Activated naive CD4-positive, alpha-beta T cell treated with anti-CD3 and anti-CD28 coated beads, Interleukin-2, amount 10 ng/mL, durations not matched to agents 5 hours and 36 hours (primary cell): Measurements from ENCODE around the gene ACOT6. TPM values are rescaled to one million over a fixed set of nuclear protein-coding genes. Genes with fewer than 3 reads are reported as not detected.

Experiments
- total RNA-seq, 2 experiments: library from RNA; stranded (reverse); gene quantifications; one replicate each; pipeline ENCODE4 v1.2.3, GENCODE V29; 2021

ACOT6 gene, protein sequence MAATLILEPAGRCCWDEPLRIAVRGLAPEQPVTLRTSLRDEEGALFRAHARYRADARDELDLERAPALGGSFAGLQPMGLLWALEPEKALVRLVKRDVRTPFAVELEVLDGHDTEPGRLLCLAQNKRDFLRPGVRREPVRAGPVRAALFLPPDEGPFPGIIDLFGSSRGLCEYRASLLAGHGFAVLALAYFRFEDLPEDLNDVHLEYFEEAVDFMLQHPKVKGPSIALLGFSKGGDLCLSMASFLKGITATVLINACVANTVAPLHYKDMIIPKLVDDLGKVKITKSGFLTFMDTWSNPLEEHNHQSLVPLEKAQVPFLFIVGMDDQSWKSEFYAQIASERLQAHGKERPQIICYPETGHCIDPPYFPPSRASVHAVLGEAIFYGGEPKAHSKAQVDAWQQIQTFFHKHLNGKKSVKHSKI
- not detected for total RNA-seq

GRCh38 chr14:73612339-73613045 is at the start of gene ACOT6:
ACOT6 (plus strand) TSS chr14:73612517; CDS start chr14:73612572, 55 bp downstream.

DNA sequence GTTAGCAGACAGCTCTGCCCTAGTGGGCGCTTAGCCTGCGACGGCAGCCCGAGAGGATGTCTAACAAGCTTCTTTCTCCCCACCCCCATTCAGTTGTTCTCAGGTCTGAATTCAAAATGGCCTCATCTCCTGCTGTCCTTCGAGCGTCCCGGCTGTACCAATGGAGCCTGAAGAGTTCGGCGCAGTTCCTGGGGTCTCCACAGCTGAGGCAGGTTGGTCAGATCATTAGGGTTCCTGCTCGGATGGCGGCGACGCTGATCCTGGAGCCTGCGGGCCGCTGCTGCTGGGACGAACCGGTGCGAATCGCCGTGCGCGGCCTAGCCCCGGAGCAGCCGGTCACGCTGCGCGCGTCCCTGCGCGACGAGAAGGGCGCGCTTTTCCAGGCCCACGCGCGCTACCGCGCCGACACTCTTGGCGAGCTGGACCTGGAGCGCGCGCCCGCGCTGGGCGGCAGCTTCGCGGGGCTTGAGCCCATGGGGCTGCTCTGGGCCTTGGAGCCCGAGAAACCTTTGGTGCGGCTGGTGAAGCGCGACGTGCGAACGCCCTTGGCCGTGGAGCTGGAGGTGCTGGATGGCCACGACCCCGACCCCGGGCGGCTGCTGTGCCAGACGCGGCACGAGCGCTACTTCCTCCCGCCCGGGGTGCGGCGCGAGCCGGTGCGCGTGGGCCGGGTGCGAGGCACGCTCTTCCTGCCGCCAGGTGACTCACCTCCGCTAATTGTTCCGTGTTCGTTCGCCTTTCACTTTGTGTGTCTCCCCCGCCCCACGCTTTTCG is 42.9 kb upstream of the ACOT6 start, which contains the start of gene ACOT2:
ACOT2 (plus strand) TSS at position 29 of the 774 bp plus-strand sequence; CDS start at position 57, 28 bp downstream.

DNA sequence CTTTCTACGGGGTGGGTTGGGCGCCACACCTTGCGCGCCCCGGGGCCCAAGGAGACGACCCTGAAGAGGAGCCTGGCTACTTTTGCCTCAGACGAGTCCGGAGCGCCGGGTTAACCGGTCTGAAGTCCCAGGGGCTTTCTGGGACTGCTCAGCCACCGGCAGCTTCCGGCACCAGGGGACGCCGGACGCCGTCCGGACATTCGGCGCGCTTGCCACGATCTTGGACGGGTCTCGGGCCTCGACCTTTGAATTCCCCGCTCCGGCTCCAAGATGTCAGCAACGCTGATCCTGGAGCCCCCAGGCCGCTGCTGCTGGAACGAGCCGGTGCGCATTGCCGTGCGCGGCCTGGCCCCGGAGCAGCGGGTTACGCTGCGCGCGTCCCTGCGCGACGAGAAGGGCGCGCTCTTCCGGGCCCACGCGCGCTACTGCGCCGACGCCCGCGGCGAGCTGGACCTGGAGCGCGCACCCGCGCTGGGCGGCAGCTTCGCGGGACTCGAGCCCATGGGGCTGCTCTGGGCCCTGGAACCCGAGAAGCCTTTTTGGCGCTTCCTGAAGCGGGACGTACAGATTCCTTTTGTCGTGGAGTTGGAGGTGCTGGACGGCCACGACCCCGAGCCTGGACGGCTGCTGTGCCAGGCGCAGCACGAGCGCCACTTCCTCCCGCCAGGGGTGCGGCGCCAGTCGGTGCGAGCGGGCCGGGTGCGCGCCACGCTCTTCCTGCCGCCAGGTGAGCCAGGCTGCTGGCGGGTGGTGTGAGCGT is 20.4 kb upstream of the ACOT6 start, which contains the start of gene ACOT4:
ACOT4 (plus strand) TSS at position 184 of the 760 bp plus-strand sequence; CDS start at position 271, 87 bp downstream.

GRCh38 chr14:73644531-73645247 is 32.4 kb downstream of the ACOT6 start, which contains the start of gene DNAL1:
DNAL1 (plus strand) TSS chr14:73644986; CDS start chr14:73645040, 54 bp downstream.

Other genes starting within 250 kb of the ACOT6 start
- 10 to 100 TPM; 47.7 to 47.8 TPM for gene NUMB, start 154.0 kb upstream of the ACOT6 start, total RNA-seq
- gene RIOX1, start 121.6 kb upstream of the ACOT6 start, total RNA-seq: 10 to 100 TPM; 20.4 to 20.8 TPM
- 1 to 10 TPM; 2.8 to 3.5 TPM for gene ACOT1, start 75.4 kb upstream of the ACOT6 start, total RNA-seq
- under 1 TPM in 1 of 2 experiments, not detected in 1; 0.05 TPM for gene HEATR4, start 53.6 kb upstream of the ACOT6 start, total RNA-seq
- 10 to 100 TPM; 11.9 to 12.0 TPM for gene ACOT2, start 43.3 kb upstream of the ACOT6 start, total RNA-seq
- gene ACOT4, start 20.6 kb upstream of the ACOT6 start, total RNA-seq: 1 to 10 TPM in 1 of 2 experiments, under 1 TPM in 1; 0.86 to 1.1 TPM
- 1 to 10 TPM; 4.3 TPM for gene DNAL1, start 32.5 kb downstream of the ACOT6 start, total RNA-seq
- gene PNMA1, start 101.9 kb downstream of the ACOT6 start, total RNA-seq: 10 to 100 TPM; 19.9 to 20.5 TPM
- 1 to 10 TPM; 1.7 to 3.1 TPM for gene PTGR2, start 239.3 kb downstream of the ACOT6 start, total RNA-seq